ENCODE data around the gene BSND. TPM values are rescaled to one million over a fixed set of nuclear protein-coding genes. Genes with fewer than 3 reads are reported as not detected.

The BSND gene
- total RNA-seq, 1 donor from 2014 or later, result not detected

GRCh38 chr1:55033265-55033614 is 34.5 kb downstream of the BSND start:
- Histone ChIP-seq H3K36me3 (ENCODE audit: control insufficient read depth, insufficient read depth, low read length) (no peaks in the 10 kb centered on the region), H3K4me3 (ENCODE audit: low read depth, low read length) (no peak overlapping the region), H3K27me3 (ENCODE audit: control insufficient read depth, insufficient read depth, low read length) (peaks cover 4% of the 10 kb centered on the region)
- no peak for FAIRE-seq
- no peak for DNase-seq (ENCODE audit: low read depth)
- TF ChIP-seq, protein P1, sequence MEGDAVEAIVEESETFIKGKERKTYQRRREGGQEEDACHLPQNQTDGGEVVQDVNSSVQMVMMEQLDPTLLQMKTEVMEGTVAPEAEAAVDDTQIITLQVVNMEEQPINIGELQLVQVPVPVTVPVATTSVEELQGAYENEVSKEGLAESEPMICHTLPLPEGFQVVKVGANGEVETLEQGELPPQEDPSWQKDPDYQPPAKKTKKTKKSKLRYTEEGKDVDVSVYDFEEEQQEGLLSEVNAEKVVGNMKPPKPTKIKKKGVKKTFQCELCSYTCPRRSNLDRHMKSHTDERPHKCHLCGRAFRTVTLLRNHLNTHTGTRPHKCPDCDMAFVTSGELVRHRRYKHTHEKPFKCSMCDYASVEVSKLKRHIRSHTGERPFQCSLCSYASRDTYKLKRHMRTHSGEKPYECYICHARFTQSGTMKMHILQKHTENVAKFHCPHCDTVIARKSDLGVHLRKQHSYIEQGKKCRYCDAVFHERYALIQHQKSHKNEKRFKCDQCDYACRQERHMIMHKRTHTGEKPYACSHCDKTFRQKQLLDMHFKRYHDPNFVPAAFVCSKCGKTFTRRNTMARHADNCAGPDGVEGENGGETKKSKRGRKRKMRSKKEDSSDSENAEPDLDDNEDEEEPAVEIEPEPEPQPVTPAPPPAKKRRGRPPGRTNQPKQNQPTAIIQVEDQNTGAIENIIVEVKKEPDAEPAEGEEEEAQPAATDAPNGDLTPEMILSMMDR (IDR thresholded peaks at IDR 0.05; ENCODE audit: insufficient read depth, low read length, severe bottlenecking), result no peak

DNA sequence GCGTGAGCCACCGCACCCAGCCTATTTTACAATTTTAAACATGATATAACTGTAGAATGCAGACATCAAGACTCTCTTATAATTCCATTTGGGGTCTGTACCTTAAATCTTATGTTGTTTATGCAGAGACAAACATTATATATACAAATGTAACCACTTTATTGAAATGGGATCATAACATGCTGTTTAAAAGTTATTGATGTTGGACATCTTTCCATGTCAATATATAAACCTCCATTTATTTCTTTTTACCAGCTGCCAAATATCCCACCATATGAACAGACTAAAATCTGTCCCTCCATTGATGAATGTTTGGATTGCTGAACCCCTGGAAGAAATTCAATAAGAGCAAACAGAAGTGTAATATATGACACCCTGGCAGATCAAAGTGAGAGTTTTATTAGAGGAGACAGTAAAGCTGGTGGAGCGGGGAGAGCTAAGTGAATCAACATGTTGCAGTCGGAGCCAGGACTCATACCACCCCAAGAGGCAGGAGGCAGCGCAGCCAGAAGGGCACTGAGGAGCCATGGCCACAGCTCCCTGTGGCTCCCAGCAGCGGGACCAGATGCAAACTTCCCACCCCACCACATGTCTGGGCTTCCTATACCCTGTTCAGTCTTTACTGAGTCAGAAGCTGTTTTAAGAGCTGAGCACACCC is 35.9 kb downstream of the BSND start:
- H3K27me3 ChIP-seq (ENCODE audit: control insufficient read depth, insufficient read depth, low read length), result peaks cover 2% of the 10 kb centered on the region
- DNase-seq (ENCODE audit: low read depth), result no peak
- FAIRE-seq, result no peak
- TF ChIP-seq, protein P1 (IDR thresholded peaks at IDR 0.05; ENCODE audit: insufficient read depth, low read length, severe bottlenecking), result no peak
- H3K36me3 ChIP-seq (ENCODE audit: control insufficient read depth, insufficient read depth, low read length), result no peaks in the 10 kb centered on the region
- H3K4me3 ChIP-seq (ENCODE audit: low read depth, low read length), result no peak overlapping the region

GRCh38 chr1:55035904-55036303 is 37.2 kb downstream of the BSND start:
- FAIRE-seq, result no peak
- DNase-seq (ENCODE audit: low read depth), result peak; percentile 6
- Histone ChIP-seq H3K27me3 (ENCODE audit: control insufficient read depth, insufficient read depth, low read length) (peaks cover 2% of the 10 kb centered on the region), H3K4me3 (ENCODE audit: low read depth, low read length) (no peak overlapping the region), H3K36me3 (ENCODE audit: control insufficient read depth, insufficient read depth, low read length) (no peaks in the 10 kb centered on the region)
- TF ChIP-seq, protein P1 (IDR thresholded peaks at IDR 0.05; ENCODE audit: insufficient read depth, low read length, severe bottlenecking), result no peak

DNA sequence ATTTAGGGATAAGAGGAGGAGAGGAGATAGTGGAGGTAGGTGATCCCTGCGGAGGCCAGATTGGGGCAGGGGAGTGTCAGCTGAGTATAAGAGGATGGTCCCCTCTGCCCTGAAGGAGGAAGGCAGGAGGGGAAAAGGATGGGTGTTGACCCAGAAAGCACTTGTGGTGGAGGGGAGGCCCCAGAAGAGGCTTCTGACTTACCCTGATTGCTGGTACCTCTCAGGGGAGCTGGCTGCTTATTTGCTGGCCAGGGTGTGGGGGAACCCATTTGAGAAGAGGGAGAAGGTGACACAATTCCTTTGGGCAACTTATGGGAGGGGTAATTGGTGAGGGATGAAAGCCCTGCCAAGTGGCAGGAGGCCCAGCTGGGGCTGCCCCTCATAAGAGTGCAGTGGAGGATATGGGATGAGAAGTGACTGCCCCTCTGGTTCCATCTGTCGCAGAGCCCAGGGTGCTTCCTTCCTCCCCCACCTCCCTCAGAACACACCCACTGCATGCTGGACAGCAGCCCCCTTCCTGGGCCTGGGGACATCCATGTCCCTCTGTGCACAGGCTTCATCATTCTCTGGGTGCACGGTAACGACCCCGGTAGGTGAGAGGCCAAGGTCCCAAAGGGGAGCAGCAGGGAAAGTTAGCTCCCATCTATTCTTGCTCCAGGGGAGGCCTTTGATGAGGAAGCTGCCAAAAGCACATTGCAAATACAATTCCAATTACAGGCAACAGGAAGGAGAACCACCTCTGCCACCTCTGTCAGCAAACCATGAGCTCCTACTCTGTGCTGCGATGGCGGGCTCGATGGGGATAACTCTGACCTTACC is 39.2 kb downstream of the BSND start:
- Histone ChIP-seq H3K4me3 (ENCODE audit: low read depth, low read length) (no peak overlapping the region), H3K27me3 (ENCODE audit: control insufficient read depth, insufficient read depth, low read length) (peaks cover 2% of the 10 kb centered on the region), H3K36me3 (ENCODE audit: control insufficient read depth, insufficient read depth, low read length) (no peaks in the 10 kb centered on the region)
- DNase-seq (ENCODE audit: low read depth) (no peak), FAIRE-seq (no peak)
- TF ChIP-seq, protein P1 (IDR thresholded peaks at IDR 0.05; ENCODE audit: insufficient read depth, low read length, severe bottlenecking), result no peak

GRCh38 chr1:55038552-55038838 is 39.8 kb downstream of the BSND start:
- Histone ChIP-seq H3K4me3 (ENCODE audit: low read depth, low read length) (no peak overlapping the region), H3K36me3 (ENCODE audit: control insufficient read depth, insufficient read depth, low read length) (no peaks in the 10 kb centered on the region), H3K27me3 (ENCODE audit: control insufficient read depth, insufficient read depth, low read length) (peaks cover 2% of the 10 kb centered on the region)
- TF ChIP-seq, protein P1 (IDR thresholded peaks at IDR 0.05; ENCODE audit: insufficient read depth, low read length, severe bottlenecking), result no peak
- no peak for DNase-seq (ENCODE audit: low read depth)
- FAIRE-seq, result no peak

Measured in bronchial epithelial cell (primary cell).